Activated CD4-positive, CD25-positive, alpha-beta regulatory T cell treated with anti-CD3 and anti-CD28 coated beads, Interleukin-2, amount 50 U/mL, for 72 hours (primary cell): Measurements from ENCODE around the gene SCN2B.
A peak's percentile ranks its signal among the peaks of the same experiment; 100 is the strongest.
"Not testable (repeated sequence)": the region's sequence is repeated elsewhere in the genome, so short reads cannot be mapped to it uniquely, and the experiment has no call there.

Source experiments
- DNase-seq: peaks from one replicate; pipeline ENCODE4 v3.0.0; 2021

SCN2B gene

GRCh38 chr11:118205606-118206378 is 29.4 kb upstream of the SCN2B start:
- no peak for DNase-seq

GRCh38 chr11:118202599-118203422 is 26.4 kb upstream of the SCN2B start:
- peak; percentile 51 for DNase-seq

GRCh38 chr11:118201966-118202365 is 25.5 kb upstream of the SCN2B start:
- no peak for DNase-seq

GRCh38 chr11:118200901-118201680 is 24.7 kb upstream of the SCN2B start:
- no peak for DNase-seq

- DNase-seq = no peak
These were observed 24.1 kb upstream of the SCN2B start for GRCh38 chr11:118200497-118200896.

GRCh38 chr11:118199135-118199534 is 22.7 kb upstream of the SCN2B start:
- no peak for DNase-seq

GRCh38 chr11:118198370-118198769 is 21.9 kb upstream of the SCN2B start:
- DNase-seq = peak; percentile 89

- DNase-seq = no peak
These were observed 18.6 kb upstream of the SCN2B start for GRCh38 chr11:118194835-118195627.

- no peak for DNase-seq
These were observed 17.6 kb upstream of the SCN2B start for GRCh38 chr11:118193910-118194566.

GRCh38 chr11:118192817-118193216 is 16.4 kb upstream of the SCN2B start:
- DNase-seq = not testable (repeated sequence)

GRCh38 chr11:118190942-118191506 is 14.6 kb upstream of the SCN2B start:
- not testable (repeated sequence) for DNase-seq

- DNase-seq = no peak
These were observed 10.1 kb upstream of the SCN2B start for GRCh38 chr11:118186346-118187107.

GRCh38 chr11:118184784-118185579 is 8.5 kb upstream of the SCN2B start:
- no peak for DNase-seq

- not testable (repeated sequence) for DNase-seq
These were observed 7.3 kb upstream of the SCN2B start for GRCh38 chr11:118183691-118184090.

GRCh38 chr11:118180300-118180703 is 3.9 kb upstream of the SCN2B start:
- DNase-seq = no peak

- DNase-seq = no peak
These were observed 317 bp upstream of the SCN2B start for GRCh38 chr11:118176778-118177134.

GRCh38 chr11:118175031-118175992 is 1.1 kb downstream of the SCN2B start:
- no peak for DNase-seq

GRCh38 chr11:118174006-118174567 is 2.4 kb downstream of the SCN2B start:
- no peak for DNase-seq
